B cell (primary cell): ENCODE measurements around the gene PDE6B. TPM values are rescaled to one million over a fixed set of nuclear protein-coding genes. Genes with fewer than 3 reads are reported as not detected.

Experiments
- ATAC-seq: fragments of 200-7000 bp; cut with Tn5 transposase; one replicate; pipeline ENCODE4 v1.10.0; 2021; ENCODE audit warnings: low read depth, mild to moderate bottlenecking, moderate number of reproducible peaks, moderate library complexity
- CTCF ChIA-PET: fragments of 350-600 bp; sonication (Branson Sonifier 250); formaldehyde crosslinking; loops from one replicate; lab custom pipeline; 2021; ENCODE audit warnings: antibody characterized with exemption, inconsistent platforms; lab: Charles Lee
- POLR2A ChIA-PET: fragments of 350-600 bp; sonication (Branson Sonifier 250); formaldehyde crosslinking; loops from one replicate; lab custom pipeline; 2021; ENCODE audit warnings: antibody characterized with exemption; lab: Charles Lee
- DNase-seq: peaks from one replicate; pipeline ENCODE4 v3.0.0; 2013
- H2AFZ ChIP-seq: 2 replicates; pipeline ENCODE4 v1.6.1; 2012; ENCODE audit warnings: mild to moderate bottlenecking, low read depth, low read length; ENCODE audit not compliant: insufficient read depth, poor library complexity, severe bottlenecking
- H3K27ac ChIP-seq, 2 donors: 1 replicate in 1 of 2; 2 replicates in 1 of 2; pipeline ENCODE4 v1.5.1; 2012 to 2013; ENCODE audit warnings: low read length in 2 of 2, mild to moderate bottlenecking in 2 of 2, moderate library complexity in 1 of 2
- H3K27me3 ChIP-seq, 4 experiments: fragments of 200-600 bp in 1 of 4; sonication (generic) in 1 of 4; replicated peaks in 1 of 4; 1 replicate in 2 of 4; 2 replicates in 2 of 4; pipeline versions ENCODE4 v1.6.1 to v1.7.0; 2013 to 2016; ENCODE audit warnings: low read length in 3 of 4, mild to moderate bottlenecking in 2 of 4, mixed read lengths in 1 of 4, moderate library complexity in 1 of 4; ENCODE audit not compliant: insufficient read depth in 4 of 4, control insufficient read depth in 3 of 4; ENCODE audit errors: control extremely low read depth in 1 of 4
- H3K36me3 ChIP-seq, 2 experiments: replicated peaks in 1 of 2; 1 replicate in 1 of 2; 2 replicates in 1 of 2; pipeline versions ENCODE4 v1.6.1 to v1.7.1; 2013; ENCODE audit warnings: low read length in 1 of 2; ENCODE audit not compliant: insufficient read depth in 2 of 2, control insufficient read depth in 1 of 2; ENCODE audit errors: control extremely low read depth in 1 of 2, extremely low read depth in 1 of 2
- H3K4me1 ChIP-seq, 2 donors: fragments of 200-600 bp in 1 of 2; sonication (generic) in 1 of 2; 1 replicate in 1 of 2; 2 replicates in 1 of 2; pipeline versions ENCODE4 v1.5.1 to v1.6.1; 2013 to 2017; ENCODE audit warnings: low read length in 2 of 2; ENCODE audit not compliant: control insufficient read depth in 2 of 2, insufficient read depth in 2 of 2
- H3K4me2 ChIP-seq: replicated peaks from 2 replicates; pipeline ENCODE3; 2012; ENCODE audit warnings: mild to moderate bottlenecking, low read depth, low read length; ENCODE audit not compliant: poor library complexity, severe bottlenecking
- H3K4me3 ChIP-seq, 5 experiments: fragments of 200-600 bp in 1 of 5; sonication (generic) in 1 of 5; 1 replicate in 3 of 5; 2 replicates in 2 of 5; pipeline versions ENCODE4 v1.5.1 to v1.7.0; 2011 to 2016; ENCODE audit warnings: low read length in 4 of 5, mild to moderate bottlenecking in 4 of 5, low read depth in 2 of 5, control low read depth in 1 of 5, moderate library complexity in 1 of 5; ENCODE audit not compliant: insufficient read depth in 1 of 5; ENCODE audit errors: control extremely low read depth in 1 of 5, extremely low read depth in 1 of 5
- H3K79me2 ChIP-seq: fragments of 200-600 bp; sonication (generic); one replicate; pipeline ENCODE4 v1.6.0; 2016; ENCODE audit warnings: low read length; ENCODE audit not compliant: control insufficient read depth, insufficient read depth
- H3K9ac ChIP-seq: fragments of 200-600 bp; sonication (generic); 2 replicates; pipeline ENCODE4 v1.6.1; 2017; ENCODE audit warnings: mild to moderate bottlenecking, low read length, moderate library complexity
- H3K9me3 ChIP-seq, 3 donors: one replicate each; pipeline versions ENCODE4 v1.6.1 to v1.7.1; 2013; ENCODE audit warnings: low read length in 2 of 3; ENCODE audit not compliant: control insufficient read depth in 2 of 3, insufficient read depth in 1 of 3; ENCODE audit errors: control extremely low read depth in 1 of 3
- H4K20me1 ChIP-seq: 2 replicates; pipeline ENCODE4 v1.6.0; 2012; ENCODE audit warnings: mild to moderate bottlenecking, low read length; ENCODE audit not compliant: insufficient read depth, control insufficient read depth, poor library complexity, severe bottlenecking
- H3K27ac Mint-ChIP-seq: one replicate; pipeline ENCODE4 v1.8.0; 2021; ENCODE audit warnings: mixed read lengths
- H3K27me3 Mint-ChIP-seq: one replicate; pipeline ENCODE4 v1.8.0; 2021; ENCODE audit warnings: mixed read lengths
- H3K4me1 Mint-ChIP-seq: one replicate; pipeline ENCODE4 v1.8.0; 2021; ENCODE audit warnings: mixed read lengths
- H3K4me3 Mint-ChIP-seq: one replicate; pipeline ENCODE4 v1.8.0; 2021; ENCODE audit warnings: mixed read lengths
- H3K9me3 Mint-ChIP-seq: one replicate; pipeline ENCODE4 v1.8.0; 2022; ENCODE audit warnings: mixed read lengths; ENCODE audit not compliant: insufficient read depth
- EZH2 ChIP-seq: IDR thresholded peaks from 2 replicates; pipeline ENCODE4 v1.6.1; 2012; ENCODE audit warnings: borderline replicate concordance, low read depth, mild to moderate bottlenecking, moderate library complexity, low read length; ENCODE audit not compliant: insufficient read depth, poor library complexity, severe bottlenecking
- WGBS: methylation state at CpG from one replicate; pipeline ENCODE4 v1.1.5; 2013; ENCODE audit warnings: missing lambda C conversion rate; ENCODE audit not compliant: insufficient coverage; 5-methylcytosine and 5-hydroxymethylcytosine counted together
- intact Hi-C: fragments of 100-400 bp; cut with micrococcal nuclease; formaldehyde crosslinking; loops from one replicate; pipeline ENCODE4 v1.10.0; 2022
- polyA plus RNA-seq: library from polyadenylated mRNA; depleted of rRNA; stranded (reverse); fragments of >200 nt; gene quantifications from 2 replicates; pipeline ENCODE4 v1.2.3, GENCODE V29; 2012
- total RNA-seq, 2 donors: library from RNA; stranded (reverse); fragments of 120-200 nt in 1 of 2; gene quantifications; 1 replicate in 1 of 2; 2 replicates in 1 of 2; pipeline versions ENCODE4 v1.2.3 to v1.2.4, GENCODE V29; 2013 to 2022
- TF ChIP-seq, protein P1 (sequence below): fragments of 200-600 bp; IDR thresholded peaks from one replicate; pipeline ENCODE4 v1.8.0; 2022; ENCODE audit warnings: antibody characterized with exemption, mild to moderate bottlenecking

Gene PDE6B
- total and polyA plus RNA-seq, 2 donors (not counting 1 experiment from before 2014, with no cell fraction given): 20.0 to 25.2 TPM

DNA sequence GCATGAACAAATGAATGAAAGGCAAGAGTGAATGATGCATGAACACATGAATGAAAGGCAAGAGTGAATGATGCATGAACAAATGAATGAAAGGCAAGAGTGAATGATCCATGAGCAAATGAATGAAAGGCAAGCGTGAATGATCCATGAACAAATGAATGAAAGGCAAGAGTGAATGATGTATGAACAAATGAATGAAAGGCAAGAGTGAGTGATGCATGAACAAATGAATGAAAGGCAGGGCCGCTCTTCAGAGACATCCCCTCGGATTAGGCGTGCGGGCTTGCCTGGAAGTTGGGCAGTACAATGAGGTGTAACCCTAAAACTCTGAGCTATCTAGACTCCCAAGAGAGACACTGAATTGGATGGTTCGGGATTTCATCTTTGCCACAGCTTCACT lies 84.0 kb downstream of the PDE6B start:
- no peaks in the 10 kb centered on the region for H3K9me3 ChIP-seq
- H4K20me1 ChIP-seq: peaks cover 61% of the 10 kb centered on the region
- H3K4me2 ChIP-seq: no peak overlapping the region
- no peak for TF ChIP-seq EZH2
- TF ChIP-seq, protein P1, sequence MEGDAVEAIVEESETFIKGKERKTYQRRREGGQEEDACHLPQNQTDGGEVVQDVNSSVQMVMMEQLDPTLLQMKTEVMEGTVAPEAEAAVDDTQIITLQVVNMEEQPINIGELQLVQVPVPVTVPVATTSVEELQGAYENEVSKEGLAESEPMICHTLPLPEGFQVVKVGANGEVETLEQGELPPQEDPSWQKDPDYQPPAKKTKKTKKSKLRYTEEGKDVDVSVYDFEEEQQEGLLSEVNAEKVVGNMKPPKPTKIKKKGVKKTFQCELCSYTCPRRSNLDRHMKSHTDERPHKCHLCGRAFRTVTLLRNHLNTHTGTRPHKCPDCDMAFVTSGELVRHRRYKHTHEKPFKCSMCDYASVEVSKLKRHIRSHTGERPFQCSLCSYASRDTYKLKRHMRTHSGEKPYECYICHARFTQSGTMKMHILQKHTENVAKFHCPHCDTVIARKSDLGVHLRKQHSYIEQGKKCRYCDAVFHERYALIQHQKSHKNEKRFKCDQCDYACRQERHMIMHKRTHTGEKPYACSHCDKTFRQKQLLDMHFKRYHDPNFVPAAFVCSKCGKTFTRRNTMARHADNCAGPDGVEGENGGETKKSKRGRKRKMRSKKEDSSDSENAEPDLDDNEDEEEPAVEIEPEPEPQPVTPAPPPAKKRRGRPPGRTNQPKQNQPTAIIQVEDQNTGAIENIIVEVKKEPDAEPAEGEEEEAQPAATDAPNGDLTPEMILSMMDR: no peak
- peaks cover 17 to 30% of the 10 kb centered on the region in 2 donors for H3K4me1 ChIP-seq
- H3K9me3 Mint-ChIP-seq: no peaks in the 10 kb centered on the region
- H2AFZ ChIP-seq: no peak overlapping the region
- peaks cover 32% of the 10 kb centered on the region for H3K4me1 Mint-ChIP-seq
- H3K9ac ChIP-seq: no peak overlapping the region
- intact Hi-C loops: loop anchor here (10.0 kb wide), 1 partner anchor 225 kb away; the partner anchor contains the start of genes GAK and TMEM175
- no peak overlapping the region for H3K27ac ChIP-seq
- no peaks in the 10 kb centered on the region for H3K27me3 ChIP-seq
- CTCF ChIA-PET: no interaction called here
- no peak overlapping the region for H3K4me3 Mint-ChIP-seq
- POLR2A ChIA-PET: no interaction called here
- H3K27ac Mint-ChIP-seq: no peak overlapping the region
- ATAC-seq (no peak), DNase-seq (no peak)
- 98% methylated on average over 6 of the region's 6 CpGs for WGBS
- H3K4me3 ChIP-seq: no peak overlapping the region
- H3K79me2 ChIP-seq: peaks cover 92% of the 10 kb centered on the region
- H3K36me3 ChIP-seq: peaks cover 0 to 8% of the 10 kb centered on the region in 2 experiments
- H3K27me3 Mint-ChIP-seq: no peaks in the 10 kb centered on the region

DNA sequence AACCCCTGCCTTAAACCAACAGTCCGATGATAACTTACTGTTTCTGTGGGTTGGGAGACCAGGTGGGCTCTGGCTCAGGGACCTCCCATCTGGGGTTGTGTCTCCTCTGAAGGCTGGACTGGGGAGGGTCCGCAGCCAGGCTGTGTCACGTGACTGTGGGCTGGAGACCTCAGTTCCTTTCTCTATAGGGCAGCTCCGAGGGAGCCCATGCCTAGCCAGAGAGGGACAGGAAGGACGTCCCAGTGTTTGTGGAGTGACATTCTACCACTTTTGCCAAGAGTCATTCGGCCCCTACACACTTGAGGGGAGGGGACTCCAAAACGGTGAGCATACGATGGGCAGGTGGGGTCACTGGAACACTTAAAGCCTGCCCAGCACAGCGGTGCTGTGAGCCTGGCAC lies 84.7 kb downstream of the PDE6B start:
- Mint-ChIP-seq H3K27me3 (no peaks in the 10 kb centered on the region), H3K27ac (peak overlapping the region; percentile 15), H3K4me1 (peaks cover 38% of the 10 kb centered on the region), H3K9me3 (no peaks in the 10 kb centered on the region), H3K4me3 (no peak overlapping the region)
- H3K27ac ChIP-seq: no peak overlapping the region
- no peak overlapping the region for H3K4me2 ChIP-seq
- H3K79me2 ChIP-seq: peaks cover 96% of the 10 kb centered on the region
- H2AFZ ChIP-seq: no peak overlapping the region
- no peak for ATAC-seq
- H3K9me3 ChIP-seq: no peaks in the 10 kb centered on the region
- WGBS: 97% methylated on average over 8 of the region's 9 CpGs
- H3K9ac ChIP-seq: no peak overlapping the region
- no peak for DNase-seq
- CTCF ChIA-PET: interaction anchor here (1.1 kb wide), 1 partner anchor 32 kb away, joined by 3 read pairs; no protein-coding TSS in a partner anchor
- no peak overlapping the region for H3K4me3 ChIP-seq
- H3K36me3 ChIP-seq: peaks cover 0 to 12% of the 10 kb centered on the region in 2 experiments
- TF ChIP-seq EZH2: no peak
- TF ChIP-seq, protein P1: no peak
- peaks cover 14 to 26% of the 10 kb centered on the region in 2 donors for H3K4me1 ChIP-seq
- peaks cover 68% of the 10 kb centered on the region for H4K20me1 ChIP-seq
- POLR2A ChIA-PET: no interaction called here
- intact Hi-C loops: no loop called here
- H3K27me3 ChIP-seq: no peaks in the 10 kb centered on the region
